H1 (cell line): Measurements from ENCODE around the gene COLEC11. TPM values are rescaled to one million over a fixed set of nuclear protein-coding genes. Genes with fewer than 3 reads are reported as not detected.

Source experiments
- CTCF ChIA-PET: fragments of 300-600 bp; sonication (Branson Sonifier 250); formaldehyde crosslinking; loops from one replicate; lab custom pipeline; 2021; ENCODE audit not compliant: partially characterized antibody; lab: Charles Lee
- POLR2A ChIA-PET: fragments of 300-600 bp; sonication (Branson Sonifier 250); formaldehyde crosslinking; loops from one replicate; lab custom pipeline; 2021; ENCODE audit warnings: inconsistent platforms; ENCODE audit not compliant: partially characterized antibody; lab: Charles Lee
- DNase-seq, 2 experiments: peaks; one replicate each; pipeline versions ENCODE4 v3.0.0 to v3.0.0-alpha.2; 2010 to 2022; ENCODE audit warnings: low spot score in 2 of 2, low read depth in 1 of 2, mixed read lengths in 1 of 2
- FAIRE-seq: peaks from 2 replicates; lab custom pipeline; 2011; peaks lifted over from hg19 to GRCh38; lab: Jason Lieb, UNC
- H2AFZ ChIP-seq: 2 replicates; pipeline ENCODE4 v1.8.1; 2012; ENCODE audit warnings: low read length, inconsistent platforms
- H2AK5ac ChIP-seq: 2 replicates; pipeline ENCODE4 v1.6.1; 2013; ENCODE audit warnings: low read depth, low read length
- H2BK120ac ChIP-seq: replicated peaks from 2 replicates; pipeline ENCODE3; 2013; ENCODE audit warnings: low read depth, low read length, inconsistent platforms
- H2BK12ac ChIP-seq: 2 replicates; pipeline ENCODE4 v1.6.1; 2013; ENCODE audit warnings: low read depth, low read length
- H2BK15ac ChIP-seq: 2 replicates; pipeline ENCODE4 v1.6.1; 2013; ENCODE audit warnings: low read length
- H2BK20ac ChIP-seq: 2 replicates; pipeline ENCODE4 v1.6.1; 2013; ENCODE audit warnings: low read length
- H2BK5ac ChIP-seq: 2 replicates; pipeline ENCODE4 v1.6.1; 2013; ENCODE audit warnings: low read depth, low read length
- H3K14ac ChIP-seq: 2 replicates; pipeline ENCODE4 v1.6.1; 2013; ENCODE audit warnings: inconsistent platforms; ENCODE audit not compliant: insufficient read length
- H3K18ac ChIP-seq: 2 replicates; pipeline ENCODE4 v1.6.1; 2013; ENCODE audit warnings: low read length; ENCODE audit errors: extremely low read depth
- H3K23ac ChIP-seq: 2 replicates; pipeline ENCODE4 v1.6.1; 2013; ENCODE audit warnings: inconsistent platforms; ENCODE audit not compliant: insufficient read length
- H3K23me2 ChIP-seq: 2 replicates; pipeline ENCODE4 v1.6.1; 2013; ENCODE audit warnings: low read depth, low read length
- H3K27ac ChIP-seq: 2 replicates; pipeline ENCODE4 v1.6.1; 2011; ENCODE audit warnings: low read depth, low read length, inconsistent platforms
- H3K27me3 ChIP-seq, 4 experiments: replicated peaks in 1 of 4; 1 replicate in 1 of 4; 2 replicates in 3 of 4; pipeline versions ENCODE4 v1.6.1 to v1.8.1; 2011 to 2013; ENCODE audit warnings: low read length in 3 of 4, mild to moderate bottlenecking in 3 of 4, inconsistent platforms in 2 of 4, mixed read lengths in 2 of 4, moderate library complexity in 1 of 4; ENCODE audit not compliant: control insufficient read depth in 3 of 4, insufficient read depth in 3 of 4; ENCODE audit errors: extremely low read depth in 1 of 4
- H3K36me3 ChIP-seq, 4 experiments: 2 replicates each; pipeline versions ENCODE4 v1.6.1 to v1.8.1; 2011 to 2013; ENCODE audit warnings: mild to moderate bottlenecking in 4 of 4, low read length in 3 of 4, moderate library complexity in 2 of 4, control low read depth in 1 of 4, inconsistent platforms in 1 of 4; ENCODE audit not compliant: insufficient read depth in 4 of 4, control insufficient read depth in 2 of 4
- H3K4ac ChIP-seq: replicated peaks from 2 replicates; pipeline ENCODE3; 2013; ENCODE audit warnings: low read length, low read depth, mixed read lengths, inconsistent platforms; ENCODE audit not compliant: insufficient read length
- H3K4me1 ChIP-seq, 4 experiments: replicated peaks in 1 of 4; 1 replicate in 1 of 4; 2 replicates in 3 of 4; pipeline versions ENCODE4 v1.6.1 to v1.8.1; 2011 to 2013; ENCODE audit warnings: low read length in 3 of 4, inconsistent platforms in 2 of 4, mixed read lengths in 1 of 4; ENCODE audit not compliant: insufficient read depth in 4 of 4, control insufficient read depth in 3 of 4
- H3K4me2 ChIP-seq, 2 experiments: 2 replicates each; pipeline versions ENCODE4 v1.6.1 to v1.8.1; 2011 to 2013; ENCODE audit warnings: low read depth in 2 of 2, low read length in 2 of 2, control low read depth in 1 of 2, inconsistent platforms in 1 of 2, mild to moderate bottlenecking in 1 of 2; ENCODE audit not compliant: insufficient read depth in 1 of 2
- H3K4me3 ChIP-seq, 4 experiments: fragments of 200-600, 300-600 bp in 1 of 4; sonication (generic), shearing (Covaris generic), sonication (Bioruptor Twin) in 1 of 4; 2 replicates each; pipeline versions ENCODE4 v1.5.1 to v1.8.1; 2011 to 2016; ENCODE audit warnings: low read length in 4 of 4, low read depth in 3 of 4, control low read depth in 2 of 4, inconsistent platforms in 2 of 4, mild to moderate bottlenecking in 2 of 4, mixed read lengths in 1 of 4, moderate library complexity in 1 of 4; ENCODE audit not compliant: insufficient read depth in 2 of 4; ENCODE audit errors: extremely low read depth in 1 of 4
- H3K56ac ChIP-seq: replicated peaks from 2 replicates; pipeline ENCODE3; 2013; ENCODE audit warnings: low read depth, mild to moderate bottlenecking, mixed read lengths, low read length, inconsistent platforms; ENCODE audit not compliant: insufficient read length
- H3K79me1 ChIP-seq: 2 replicates; pipeline ENCODE4 v1.6.1; 2013; ENCODE audit warnings: low read depth, low read length, control low read depth
- H3K79me2 ChIP-seq, 2 experiments: 2 replicates each; pipeline versions ENCODE4 v1.6.1 to v1.8.1; 2012 to 2013; ENCODE audit warnings: low read length in 2 of 2, mild to moderate bottlenecking in 2 of 2, inconsistent platforms in 1 of 2; ENCODE audit not compliant: insufficient read depth in 2 of 2, control insufficient read depth in 1 of 2
- H3K9ac ChIP-seq, 4 experiments: replicated peaks in 1 of 4; 1 replicate in 1 of 4; 2 replicates in 3 of 4; pipeline versions ENCODE4 v1.6.1 to v1.8.1; 2011 to 2013; ENCODE audit warnings: low read depth in 3 of 4, low read length in 3 of 4, control low read depth in 2 of 4, mild to moderate bottlenecking in 2 of 4, moderate library complexity in 2 of 4, inconsistent platforms in 1 of 4; ENCODE audit errors: extremely low read depth in 1 of 4
- H3K9me3 ChIP-seq, 2 experiments: 2 replicates each; pipeline versions ENCODE4 v1.6.1 to v1.8.1; 2012 to 2013; ENCODE audit warnings: mild to moderate bottlenecking in 2 of 2, moderate library complexity in 2 of 2, control low read depth in 1 of 2, inconsistent platforms in 1 of 2, low read depth in 1 of 2, low read length in 1 of 2, mixed read lengths in 1 of 2; ENCODE audit not compliant: insufficient read depth in 2 of 2
- H4K20me1 ChIP-seq, 2 experiments: replicated peaks in 1 of 2; 2 replicates each; pipeline versions ENCODE3 to v1.8.1; 2011 to 2013; ENCODE audit warnings: inconsistent platforms in 2 of 2, low read length in 2 of 2, mild to moderate bottlenecking in 1 of 2; ENCODE audit not compliant: insufficient read depth in 2 of 2, control insufficient read depth in 1 of 2
- H4K5ac ChIP-seq: 2 replicates; pipeline ENCODE4 v1.6.1; 2013; ENCODE audit warnings: low read length, low read depth, mixed read lengths, inconsistent platforms; ENCODE audit not compliant: insufficient read length
- H4K8ac ChIP-seq: 2 replicates; pipeline ENCODE4 v1.8.0; 2013; ENCODE audit warnings: mild to moderate bottlenecking, moderate library complexity, low read length, inconsistent platforms; ENCODE audit not compliant: insufficient read depth; ENCODE audit errors: extremely low read depth
- H4K91ac ChIP-seq: replicated peaks from 2 replicates; pipeline ENCODE3; 2013; ENCODE audit warnings: low read length, mixed read lengths, inconsistent platforms; ENCODE audit not compliant: insufficient read length
- ASH2L ChIP-seq: fragments of 200-600, 300-600 bp; sonication (generic); IDR thresholded peaks from one replicate; pipeline ENCODE4 v1.7.1; 2017; ENCODE audit warnings: low read length
- GABPA ChIP-seq: IDR thresholded peaks from 2 replicates; pipeline ENCODE4 v1.6.1; 2011; ENCODE audit warnings: mild to moderate bottlenecking, low read length, moderate library complexity, borderline replicate concordance; ENCODE audit not compliant: insufficient read depth
- HDAC6 ChIP-seq: IDR thresholded peaks from one replicate; pipeline ENCODE4 v1.7.1; 2012; ENCODE audit warnings: low read depth, mild to moderate bottlenecking, inconsistent platforms, low read length, moderate library complexity
- MAX ChIP-seq: IDR thresholded peaks from 2 replicates; pipeline ENCODE4 v1.6.1; 2012; ENCODE audit warnings: inconsistent platforms
- NRF1 ChIP-seq: IDR thresholded peaks from 2 replicates; pipeline ENCODE4 v1.6.1; 2011; ENCODE audit warnings: mild to moderate bottlenecking, low read depth, low read length, improper control_type of control experiment
- RXRA ChIP-seq: IDR thresholded peaks from 2 replicates; pipeline ENCODE4 v1.6.1; 2011; ENCODE audit warnings: low read depth, mild to moderate bottlenecking, low read length, moderate library complexity; ENCODE audit not compliant: insufficient read depth
- SP4 ChIP-seq: IDR thresholded peaks from 2 replicates; pipeline ENCODE4 v1.6.1; 2012; ENCODE audit warnings: low read length, inconsistent platforms
- WGBS, 2 experiments: shearing (Covaris generic) in 1 of 2; methylation state at CpG; one replicate each; pipeline versions ENCODE4 v1.1.6 to v1.1.7; 2013 to 2015; ENCODE audit warnings: low lambda C conversion rate in 2 of 2, mixed read lengths in 2 of 2, inconsistent platforms in 1 of 2, low coverage in 1 of 2, missing lambda C conversion rate in 1 of 2; ENCODE audit not compliant: insufficient replicate concordance in 2 of 2, insufficient coverage in 1 of 2, insufficient read length in 1 of 2; ENCODE audit errors: extremely low coverage in 1 of 2, missing lambda C conversion rate in 1 of 2; 5-methylcytosine and 5-hydroxymethylcytosine counted together
- polyA plus RNA-seq, 7 experiments: library from polyadenylated mRNA; depleted of rRNA in 3 of 7; stranded (reverse) in 5 of 7; unstranded in 2 of 7; fragments of >200 nt in 5 of 7; fragments of 200-250 nt in 2 of 7; gene quantifications; 1 replicate in 5 of 7; 2 replicates in 1 of 7; 4 replicates in 1 of 7; pipeline versions ENCODE4 v1.2.1 to v1.2.3, GENCODE V29; 2011 to 2013; ENCODE audit warnings: missing spikeins in 2 of 7, mixed read lengths in 2 of 7
- total RNA-seq: library from RNA; stranded (reverse); fragmentation: NEBNext Ultra II Directional; extraction: Animal tissue kit (Norgen Biotek cat#: 25700); gene quantifications from 2 replicates; pipeline ENCODE4 v1.2.1, GENCODE V29; 2021
- TF ChIP-seq, protein P1 (sequence below): IDR thresholded peaks from 2 replicates; pipeline ENCODE4 v1.6.1; 2012; ENCODE audit warnings: inconsistent platforms

The COLEC11 gene
- total and polyA plus RNA-seq, 2 of the 8 experiments (the other 6 are each of a cell fraction or from before 2014, with no cell fraction given): 0.47 to 0.80 TPM

GRCh38 chr2:3586220-3586619, 8.7 kb upstream of the COLEC11 start:
- Histone ChIP-seq H3K27ac (no peak overlapping the region), H3K4ac (no peak overlapping the region), H3K56ac (no peak overlapping the region), H3K4me2 (no peak overlapping the region), H4K5ac (no peak overlapping the region), H2BK20ac (no peak overlapping the region), H4K91ac (no peak overlapping the region), H4K20me1 (peaks cover 4 to 10% of the 10 kb centered on the region in 2 experiments), H2BK12ac (no peak overlapping the region), H2AFZ (no peak overlapping the region), H2BK5ac (no peak overlapping the region), H3K23me2 (no peaks in the 10 kb centered on the region), H3K4me1 (no peaks in the 10 kb centered on the region), H3K79me1 (no peaks in the 10 kb centered on the region; the same call in 1 of the 2 replicates), H3K9ac (no peak overlapping the region), H3K23ac (no peak overlapping the region), H3K36me3 (peaks cover 8 to 35% (median 19%) of the 10 kb centered on the region in 4 experiments), H4K8ac (no peak overlapping the region), H3K4me3 (no peak overlapping the region), H3K9me3 (no peaks in the 10 kb centered on the region), H3K79me2 (0 out of 4 replicates have a peak, but pooled peaks cover 0 to 5% of the 10 kb centered on the region in 2 experiments), H2AK5ac (no peak overlapping the region), H3K27me3 (no peaks in the 10 kb centered on the region), H2BK120ac (no peak overlapping the region), H3K14ac (no peak overlapping the region), H2BK15ac (no peak overlapping the region), H3K18ac (no peak overlapping the region)
- POLR2A ChIA-PET: interaction anchor here (0.6 to 17.0 kb wide), 8 partner anchors 9 to 64 kb away, joined by 3 to 373 read pairs (median 6); partner anchors contain the start of genes COLEC11, RNASEH1 and RPS7
- DNase-seq: no peak
- FAIRE-seq: no peak
- WGBS, 2 experiments: 93% methylated on average over 16 of the region's 16 CpGs; no CpG with 5 or more reads in 1 of the 2 experiments
- CTCF ChIA-PET: interaction anchor here (1.0 kb wide), 1 partner anchor 66 kb away, joined by 3 read pairs; no protein-coding TSS in a partner anchor
- TF ChIP-seq NRF1 (no peak), RXRA (no peak), GABPA (no peak), MAX (no peak), SP4 (no peak), ASH2L (no peak), HDAC6 (no peak)
- TF ChIP-seq, protein P1, sequence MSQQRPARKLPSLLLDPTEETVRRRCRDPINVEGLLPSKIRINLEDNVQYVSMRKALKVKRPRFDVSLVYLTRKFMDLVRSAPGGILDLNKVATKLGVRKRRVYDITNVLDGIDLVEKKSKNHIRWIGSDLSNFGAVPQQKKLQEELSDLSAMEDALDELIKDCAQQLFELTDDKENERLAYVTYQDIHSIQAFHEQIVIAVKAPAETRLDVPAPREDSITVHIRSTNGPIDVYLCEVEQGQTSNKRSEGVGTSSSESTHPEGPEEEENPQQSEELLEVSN: no peak
